ENCODE data around the gene RIMS1.

The RIMS1 gene, protein sequence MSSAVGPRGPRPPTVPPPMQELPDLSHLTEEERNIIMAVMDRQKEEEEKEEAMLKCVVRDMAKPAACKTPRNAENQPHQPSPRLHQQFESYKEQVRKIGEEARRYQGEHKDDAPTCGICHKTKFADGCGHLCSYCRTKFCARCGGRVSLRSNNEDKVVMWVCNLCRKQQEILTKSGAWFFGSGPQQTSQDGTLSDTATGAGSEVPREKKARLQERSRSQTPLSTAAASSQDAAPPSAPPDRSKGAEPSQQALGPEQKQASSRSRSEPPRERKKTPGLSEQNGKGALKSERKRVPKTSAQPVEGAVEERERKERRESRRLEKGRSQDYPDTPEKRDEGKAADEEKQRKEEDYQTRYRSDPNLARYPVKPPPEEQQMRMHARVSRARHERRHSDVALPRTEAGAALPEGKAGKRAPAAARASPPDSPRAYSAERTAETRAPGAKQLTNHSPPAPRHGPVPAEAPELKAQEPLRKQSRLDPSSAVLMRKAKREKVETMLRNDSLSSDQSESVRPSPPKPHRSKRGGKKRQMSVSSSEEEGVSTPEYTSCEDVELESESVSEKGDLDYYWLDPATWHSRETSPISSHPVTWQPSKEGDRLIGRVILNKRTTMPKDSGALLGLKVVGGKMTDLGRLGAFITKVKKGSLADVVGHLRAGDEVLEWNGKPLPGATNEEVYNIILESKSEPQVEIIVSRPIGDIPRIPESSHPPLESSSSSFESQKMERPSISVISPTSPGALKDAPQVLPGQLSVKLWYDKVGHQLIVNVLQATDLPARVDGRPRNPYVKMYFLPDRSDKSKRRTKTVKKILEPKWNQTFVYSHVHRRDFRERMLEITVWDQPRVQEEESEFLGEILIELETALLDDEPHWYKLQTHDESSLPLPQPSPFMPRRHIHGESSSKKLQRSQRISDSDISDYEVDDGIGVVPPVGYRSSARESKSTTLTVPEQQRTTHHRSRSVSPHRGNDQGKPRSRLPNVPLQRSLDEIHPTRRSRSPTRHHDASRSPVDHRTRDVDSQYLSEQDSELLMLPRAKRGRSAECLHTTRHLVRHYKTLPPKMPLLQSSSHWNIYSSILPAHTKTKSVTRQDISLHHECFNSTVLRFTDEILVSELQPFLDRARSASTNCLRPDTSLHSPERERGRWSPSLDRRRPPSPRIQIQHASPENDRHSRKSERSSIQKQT (N-terminal part only)

GRCh38 chr6:71886184-71887005, at the start of gene RIMS1:
RIMS1 (plus strand) TSS chr6:71886550; CDS start chr6:71887024, 474 bp downstream.
- DNase-seq (ENCODE audit: low spot score), result no peak

DNA sequence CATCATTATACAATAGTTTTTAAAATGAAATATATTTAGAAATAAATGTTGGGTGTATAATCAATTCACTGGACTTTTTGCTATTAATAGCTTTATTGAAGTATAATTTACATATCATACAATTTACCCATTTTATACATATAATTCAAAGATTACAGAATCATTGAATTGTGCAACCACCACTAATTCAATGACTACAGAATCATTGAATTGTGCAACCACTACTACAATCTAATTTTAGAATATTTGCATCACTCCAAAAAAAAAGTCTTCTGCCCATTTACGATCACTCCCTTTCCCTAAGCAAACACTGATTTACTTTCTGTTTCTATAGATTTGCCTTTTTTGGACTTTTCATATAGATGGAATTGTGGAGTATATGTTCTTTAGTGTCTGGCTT, 35.1 kb upstream of the RIMS1 start:
- no peak for DNase-seq (ENCODE audit: low spot score)

- no peak for DNase-seq (ENCODE audit: low spot score)
Measured at GRCh38 chr6:71852948-71853347, 33.4 kb upstream of the RIMS1 start.

- DNase-seq (ENCODE audit: low spot score), result peak; percentile 28
Measured at GRCh38 chr6:71855406-71855805, 30.9 kb upstream of the RIMS1 start.

DNA sequence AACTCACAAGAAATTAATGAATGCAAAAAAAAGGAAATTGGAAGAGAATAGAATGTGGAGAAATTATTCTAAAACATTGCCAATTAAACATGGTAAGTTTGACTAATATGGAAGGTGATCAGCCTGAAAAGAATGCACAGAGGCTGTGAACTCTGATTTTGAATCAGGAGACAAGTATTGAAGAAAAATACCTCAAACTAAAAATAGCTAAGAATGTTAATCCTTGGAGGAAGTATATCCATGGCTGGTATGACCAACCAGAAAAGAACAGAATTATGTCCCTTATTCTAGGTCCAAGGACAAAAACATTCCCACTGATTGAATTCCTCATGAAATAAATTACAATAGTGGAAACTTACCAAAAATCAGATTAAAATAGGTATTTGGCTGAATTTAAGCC, 7.3 kb upstream of the RIMS1 start:
- no peak for DNase-seq (ENCODE audit: low spot score)

- no peak for DNase-seq (ENCODE audit: low spot score)
Measured at GRCh38 chr6:71887006-71887743, 825 bp downstream of the RIMS1 start.

DNA sequence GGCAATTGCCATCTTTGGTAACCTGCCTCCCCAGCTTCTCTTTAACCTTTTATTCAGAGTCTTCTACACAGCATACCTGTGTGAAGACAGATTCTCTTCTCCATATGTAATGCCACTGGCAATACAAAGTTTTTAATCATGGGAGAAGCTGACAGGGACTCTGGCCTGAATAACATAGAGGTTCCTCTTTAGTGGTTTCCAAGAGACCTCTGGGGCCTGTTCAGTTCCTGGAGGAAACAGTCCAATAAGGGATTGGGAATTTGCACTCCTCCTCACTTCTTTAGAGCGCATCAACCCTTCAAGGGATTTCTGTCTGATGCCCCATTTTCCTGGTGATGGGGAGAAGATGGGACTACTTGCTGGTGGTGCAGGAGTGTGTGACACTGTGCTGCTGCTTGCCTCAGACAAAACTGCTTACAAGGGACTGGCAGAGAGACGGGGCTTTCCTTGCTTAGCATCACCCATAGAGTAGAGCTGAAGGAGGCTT, 1.4 kb downstream of the RIMS1 start:
- no peak for DNase-seq (ENCODE audit: low spot score)

- no peak for DNase-seq (ENCODE audit: low spot score)
Measured at GRCh38 chr6:71888756-71889340, 2.5 kb downstream of the RIMS1 start.

DNA sequence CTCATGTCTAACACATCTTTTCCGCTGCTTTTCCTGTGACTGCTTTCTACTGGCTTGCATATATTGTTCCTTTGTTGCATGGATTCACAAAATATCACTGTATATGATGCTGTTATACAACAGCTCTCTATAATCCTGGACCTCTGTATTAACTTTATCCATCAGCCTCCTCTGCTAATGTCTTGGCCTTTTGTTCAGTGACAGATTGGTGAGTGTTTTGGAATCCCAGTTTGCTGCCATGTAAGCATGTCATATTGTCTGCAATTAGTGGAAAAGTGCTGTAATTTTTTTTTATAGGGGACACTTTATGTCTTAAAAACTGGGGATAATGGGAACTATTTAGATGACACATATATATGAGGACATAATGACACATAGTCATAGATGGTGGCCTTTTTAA, 3.0 kb downstream of the RIMS1 start:
- DNase-seq (ENCODE audit: low spot score), result no peak

DNA sequence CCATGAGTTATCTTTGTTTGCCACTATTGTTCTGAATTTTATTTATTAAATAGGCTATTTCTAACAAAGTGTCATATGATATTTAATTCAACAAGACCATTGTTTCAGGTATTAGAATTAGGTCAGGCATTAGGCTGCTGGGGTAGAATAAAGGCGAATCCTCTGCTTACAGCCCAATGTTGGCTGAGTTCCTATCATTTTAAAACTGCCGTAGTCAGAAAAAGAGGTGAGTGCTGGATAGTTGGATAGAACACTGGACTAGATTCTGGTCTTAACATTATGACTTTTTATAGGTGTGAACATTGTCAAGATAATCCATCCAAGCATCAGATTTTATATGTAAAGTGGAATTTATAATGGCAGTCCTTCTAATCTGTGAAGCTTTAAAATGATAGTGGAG, 6.3 kb downstream of the RIMS1 start:
- DNase-seq (ENCODE audit: low spot score), result no peak

- DNase-seq (ENCODE audit: low spot score), result no peak
Measured at GRCh38 chr6:71900642-71901041, 14.3 kb downstream of the RIMS1 start.

DNA sequence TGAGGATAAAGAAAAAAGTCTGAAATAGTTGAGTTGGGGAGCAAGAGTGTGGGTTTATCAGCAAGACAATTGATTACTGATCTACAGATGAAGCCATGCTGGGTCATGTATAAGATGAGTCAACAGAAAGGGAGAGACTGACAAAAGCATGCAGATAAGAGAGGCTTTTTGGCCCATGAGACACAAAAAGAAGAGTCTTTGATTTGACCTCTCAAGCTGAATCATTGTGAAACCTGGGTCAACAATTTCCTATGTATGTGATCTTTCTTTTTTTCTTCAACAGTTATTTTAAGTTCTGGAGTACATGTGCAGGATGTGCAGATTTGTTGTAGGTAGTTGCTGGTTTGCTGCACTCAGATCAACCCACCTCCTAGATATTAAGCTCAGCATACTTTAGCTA, 15.9 kb downstream of the RIMS1 start:
- DNase-seq (ENCODE audit: low spot score), result no peak

GRCh38 chr6:71906813-71907212, 20.5 kb downstream of the RIMS1 start:
- no peak for DNase-seq (ENCODE audit: low spot score)

DNA sequence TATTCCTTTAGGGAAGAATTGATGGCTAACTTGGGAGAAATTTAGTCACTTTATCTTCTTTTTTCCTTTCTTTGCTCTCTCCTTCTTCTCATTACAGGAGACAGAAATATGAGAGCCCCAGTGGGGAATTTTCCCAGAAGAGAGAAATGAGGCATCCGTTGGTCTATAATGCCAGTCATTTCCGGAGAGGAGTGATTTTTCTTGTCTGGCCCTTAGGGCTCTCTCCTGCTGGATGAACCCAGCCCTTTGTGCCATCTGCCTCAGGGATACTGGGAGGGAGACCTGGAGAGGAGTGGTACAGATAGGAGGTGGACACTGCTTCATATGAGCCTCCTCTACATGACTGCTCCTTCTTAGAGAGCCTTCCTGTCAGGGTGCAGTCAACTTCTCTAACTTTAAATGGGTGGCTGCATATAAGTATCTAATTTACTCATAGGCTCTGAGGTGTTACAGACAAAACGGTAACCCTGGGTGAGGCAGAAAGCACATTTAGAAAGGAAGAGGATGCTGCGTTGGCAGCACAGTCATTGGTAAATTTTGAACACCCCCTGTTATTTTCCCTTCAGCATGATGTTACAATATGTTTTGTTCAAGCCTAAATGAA, 21.9 kb downstream of the RIMS1 start:
- DNase-seq (ENCODE audit: low spot score), result no peak

- no peak for DNase-seq (ENCODE audit: low spot score)
Measured at GRCh38 chr6:71913444-71914234, 27.3 kb downstream of the RIMS1 start.

- no peak for DNase-seq (ENCODE audit: low spot score)
Measured at GRCh38 chr6:71929047-71929446, 42.7 kb downstream of the RIMS1 start.

- no peak for DNase-seq (ENCODE audit: low spot score)
Measured at GRCh38 chr6:71933881-71934280, 47.5 kb downstream of the RIMS1 start.

DNA sequence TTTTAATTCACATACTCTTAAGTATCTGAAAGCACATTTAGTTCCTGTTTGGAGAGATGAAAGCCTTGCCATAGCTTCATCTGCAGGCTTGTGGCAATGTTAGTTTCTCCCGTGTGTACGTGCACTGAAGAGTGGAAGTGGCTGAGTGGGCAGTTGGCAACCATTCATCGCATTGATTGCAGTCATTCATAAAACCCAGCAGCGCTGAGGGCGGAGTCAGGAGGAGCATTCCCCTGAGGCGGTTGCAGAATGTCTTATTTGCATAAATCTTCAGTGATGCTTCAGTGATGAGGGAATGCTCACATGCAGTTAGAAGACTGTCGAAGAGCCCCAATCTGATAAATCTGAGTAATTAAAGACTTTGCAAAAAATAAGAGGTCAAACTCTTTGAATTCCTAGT, 79.1 kb downstream of the RIMS1 start:
- peak; percentile 70 for DNase-seq (ENCODE audit: low spot score)

- DNase-seq (ENCODE audit: low spot score), result no peak
Measured at GRCh38 chr6:71967436-71967835, 81.1 kb downstream of the RIMS1 start.
